Measurements from ENCODE around the gene EEF2K. TPM values are rescaled to one million over a fixed set of nuclear protein-coding genes. Genes with fewer than 3 reads are reported as not detected.
"Not testable (repeated sequence)": the region's sequence is repeated elsewhere in the genome, so short reads cannot be mapped to it uniquely, and the experiment has no call there.

EEF2K gene
- polyA plus RNA-seq, 4 donors, result 2.4 to 23.5 (median 5.8) TPM

DNA sequence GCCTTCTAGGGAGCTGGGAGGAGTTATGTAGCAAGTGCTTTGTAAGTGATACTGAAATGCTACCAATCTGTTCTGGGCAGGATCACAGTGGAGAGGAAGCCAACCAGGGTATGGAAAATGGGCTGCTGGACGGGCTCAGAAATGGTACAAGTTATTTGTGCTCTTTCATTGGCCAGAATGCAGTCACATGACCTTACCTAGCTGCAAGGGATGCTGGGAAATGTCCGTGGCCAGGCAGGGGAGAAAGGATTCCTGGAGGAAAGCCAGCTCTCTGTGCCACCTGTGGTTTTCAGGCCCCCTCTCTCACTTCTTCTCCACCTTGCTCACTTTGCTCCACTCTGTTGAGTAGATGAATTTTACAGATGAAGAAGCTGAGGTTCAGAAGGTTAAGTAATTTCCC lies 4.8 kb downstream of the EEF2K start:
- no peak overlapping the region for H3K4me3 ChIP-seq (ENCODE audit: low read depth in 1 of 3, low read length in 3 of 3)
- no peak overlapping the region for H3K27ac ChIP-seq (ENCODE audit: low read depth in 1 of 3, low read length in 2 of 3)
- no peak for DNase-seq
- no peaks in the 10 kb centered on the region for H3K9me3 ChIP-seq (ENCODE audit: control insufficient read depth in 2 of 2, insufficient read depth in 1 of 2, low read depth in 1 of 2, low read length in 1 of 2)
- H3K4me1 ChIP-seq (ENCODE audit: control insufficient read depth in 3 of 3, insufficient read depth in 2 of 3, low read depth in 1 of 3, low read length in 2 of 3), result peaks cover 0 to 5% (median 0%) of the 10 kb centered on the region in 3 donors
- no peaks in the 10 kb centered on the region for H3K27me3 ChIP-seq (ENCODE audit: control insufficient read depth in 3 of 3, insufficient read depth in 3 of 3, low read length in 3 of 3)
- peaks cover 0 to 50% (median 0%) of the 10 kb centered on the region in 3 donors for H3K36me3 ChIP-seq (ENCODE audit: control insufficient read depth in 3 of 3, insufficient read depth in 2 of 3, low read depth in 1 of 3, low read length in 3 of 3)
- 79 to 91% (median 81%) methylated on average over 2 of the region's 2 CpGs for WGBS, 3 donors
- FAIRE-seq, result no peak

DNA sequence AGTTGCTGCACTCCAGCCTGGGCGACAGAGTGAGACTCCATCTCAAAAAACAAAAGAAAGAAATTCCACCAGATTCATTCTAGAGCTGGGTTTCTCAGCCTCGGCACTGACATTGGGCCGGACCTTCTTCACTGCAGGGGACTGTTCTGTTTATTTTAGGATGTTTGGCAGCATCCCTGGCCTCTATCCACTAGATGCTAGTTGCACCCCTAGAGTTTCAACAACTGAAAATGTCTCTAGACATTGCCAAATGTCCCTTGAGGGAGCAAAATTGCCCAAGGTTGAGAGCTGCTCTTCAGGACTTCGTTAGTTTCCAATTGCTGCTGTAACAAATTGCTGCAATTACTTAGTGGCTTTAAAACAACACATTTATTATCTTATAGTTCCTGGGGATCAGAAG lies 7.2 kb downstream of the EEF2K start:
- FAIRE-seq (no peak), DNase-seq (no peak)
- 86 to 88% (median 86%) methylated on average over 4 of the region's 4 CpGs for WGBS, 3 donors
- H3K27ac ChIP-seq (ENCODE audit: low read depth in 1 of 3, low read length in 2 of 3), result no peak overlapping the region
- H3K4me3 ChIP-seq (ENCODE audit: low read depth in 1 of 3, low read length in 3 of 3), result no peak overlapping the region
- H3K36me3 ChIP-seq (ENCODE audit: control insufficient read depth in 3 of 3, insufficient read depth in 2 of 3, low read depth in 1 of 3, low read length in 3 of 3), result peaks cover 0 to 51% (median 0%) of the 10 kb centered on the region in 3 donors
- H3K4me1 ChIP-seq (ENCODE audit: control insufficient read depth in 3 of 3, insufficient read depth in 2 of 3, low read depth in 1 of 3, low read length in 2 of 3), result no peaks in the 10 kb centered on the region
- H3K27me3 ChIP-seq (ENCODE audit: control insufficient read depth in 3 of 3, insufficient read depth in 3 of 3, low read length in 3 of 3), result no peaks in the 10 kb centered on the region
- no peaks in the 10 kb centered on the region for H3K9me3 ChIP-seq (ENCODE audit: control insufficient read depth in 2 of 2, insufficient read depth in 1 of 2, low read depth in 1 of 2, low read length in 1 of 2)

- Histone ChIP-seq H3K9me3 (ENCODE audit: control insufficient read depth in 2 of 2, insufficient read depth in 1 of 2, low read depth in 1 of 2, low read length in 1 of 2) (no peaks in the 10 kb centered on the region), H3K27ac (ENCODE audit: low read depth in 1 of 3, low read length in 2 of 3) (no peak overlapping the region), H3K4me1 (ENCODE audit: control insufficient read depth in 3 of 3, insufficient read depth in 2 of 3, low read depth in 1 of 3, low read length in 2 of 3) (no peaks in the 10 kb centered on the region), H3K27me3 (ENCODE audit: control insufficient read depth in 3 of 3, insufficient read depth in 3 of 3, low read length in 3 of 3) (no peaks in the 10 kb centered on the region), H3K4me3 (ENCODE audit: low read depth in 1 of 3, low read length in 3 of 3) (no peak overlapping the region), H3K36me3 (ENCODE audit: control insufficient read depth in 3 of 3, insufficient read depth in 2 of 3, low read depth in 1 of 3, low read length in 3 of 3) (peaks cover 0 to 55% (median 0%) of the 10 kb centered on the region in 3 donors)
- FAIRE-seq (no peak), DNase-seq (no peak)
- 97 to 99% (median 98%) methylated on average over 3 of the region's 3 CpGs for WGBS, 3 donors
These were observed 7.7 kb downstream of the EEF2K start for GRCh38 chr16:22213801-22214200.

DNA sequence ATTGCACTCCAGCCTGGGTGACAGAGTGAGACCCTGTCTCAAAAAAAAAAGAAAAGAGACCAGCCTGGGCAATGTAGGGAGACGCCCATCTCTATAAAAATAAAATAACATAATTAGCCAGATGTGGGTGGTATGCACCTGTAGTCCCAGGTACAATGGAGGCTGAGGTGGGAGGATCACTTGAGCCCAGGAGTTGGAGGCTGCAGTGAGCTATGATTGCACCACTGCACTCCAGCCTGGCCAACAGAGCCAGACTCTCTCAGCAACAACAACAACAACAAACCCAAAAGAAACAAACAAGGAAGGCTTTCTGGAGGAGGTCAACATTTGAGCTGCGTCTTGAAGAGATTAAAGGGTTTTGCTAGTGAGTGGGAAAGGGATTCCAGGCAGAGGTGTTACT lies 8.3 kb downstream of the EEF2K start:
- no peak for FAIRE-seq
- H3K4me3 ChIP-seq (ENCODE audit: low read depth in 1 of 3, low read length in 3 of 3), result no peak overlapping the region

DNA sequence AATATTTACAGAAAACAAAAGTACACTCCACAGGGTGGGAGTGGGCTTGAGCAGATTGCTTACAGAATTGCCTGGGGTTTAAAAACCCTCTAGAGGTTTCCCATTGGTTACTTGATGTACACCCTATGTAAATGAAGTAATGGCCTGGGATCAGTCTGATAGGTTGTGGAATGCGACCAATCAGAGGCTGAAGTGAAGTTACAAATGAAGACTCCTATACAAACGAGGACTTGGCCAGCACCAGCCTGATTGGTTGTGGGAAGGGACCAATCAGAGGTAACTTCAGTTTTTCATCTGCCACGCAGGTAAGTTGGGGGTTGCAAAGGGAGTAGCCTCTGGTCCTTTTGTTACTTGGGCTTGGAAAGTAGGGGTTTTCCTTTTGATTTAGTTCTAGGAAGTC lies 8.8 kb downstream of the EEF2K start:
- no peak overlapping the region for H3K4me3 ChIP-seq (ENCODE audit: low read depth in 1 of 3, low read length in 3 of 3)
- no peak for DNase-seq
- H3K4me1 ChIP-seq (ENCODE audit: control insufficient read depth in 3 of 3, insufficient read depth in 2 of 3, low read depth in 1 of 3, low read length in 2 of 3), result no peaks in the 10 kb centered on the region
- no peak overlapping the region for H3K27ac ChIP-seq (ENCODE audit: low read depth in 1 of 3, low read length in 2 of 3)
- no peaks in the 10 kb centered on the region for H3K27me3 ChIP-seq (ENCODE audit: control insufficient read depth in 3 of 3, insufficient read depth in 3 of 3, low read length in 3 of 3)
- no peak for FAIRE-seq
- peaks cover 0 to 50% (median 0%) of the 10 kb centered on the region in 3 donors for H3K36me3 ChIP-seq (ENCODE audit: control insufficient read depth in 3 of 3, insufficient read depth in 2 of 3, low read depth in 1 of 3, low read length in 3 of 3)
- WGBS, 3 donors, result 81 to 87% (median 84%) methylated on average over 3 of the region's 3 CpGs
- peaks cover 0 to 3% of the 10 kb centered on the region in 2 donors for H3K9me3 ChIP-seq (ENCODE audit: control insufficient read depth in 2 of 2, insufficient read depth in 1 of 2, low read depth in 1 of 2, low read length in 1 of 2)

More for the DNA sequence above, 8.3 kb downstream of the EEF2K start:
- Histone ChIP-seq H3K27me3 (ENCODE audit: control insufficient read depth in 3 of 3, insufficient read depth in 3 of 3, low read length in 3 of 3) (no peaks in the 10 kb centered on the region), H3K27ac (ENCODE audit: low read depth in 1 of 3, low read length in 2 of 3) (no peak overlapping the region), H3K36me3 (ENCODE audit: control insufficient read depth in 3 of 3, insufficient read depth in 2 of 3, low read depth in 1 of 3, low read length in 3 of 3) (peaks cover 0 to 53% (median 0%) of the 10 kb centered on the region in 3 donors), H3K9me3 (ENCODE audit: control insufficient read depth in 2 of 2, insufficient read depth in 1 of 2, low read depth in 1 of 2, low read length in 1 of 2) (no peaks in the 10 kb centered on the region), H3K4me1 (ENCODE audit: control insufficient read depth in 3 of 3, insufficient read depth in 2 of 3, low read depth in 1 of 3, low read length in 2 of 3) (no peaks in the 10 kb centered on the region)
- WGBS, 3 donors, result 89 to 97% (median 91%) methylated on average over 2 of the region's 2 CpGs
- DNase-seq, result no peak

- Histone ChIP-seq H3K4me3 (ENCODE audit: low read depth in 1 of 3, low read length in 3 of 3) (no peak overlapping the region), H3K36me3 (ENCODE audit: control insufficient read depth in 3 of 3, insufficient read depth in 2 of 3, low read depth in 1 of 3, low read length in 3 of 3) (peaks cover 0 to 44% (median 0%) of the 10 kb centered on the region in 3 donors), H3K9me3 (ENCODE audit: control insufficient read depth in 2 of 2, insufficient read depth in 1 of 2, low read depth in 1 of 2, low read length in 1 of 2) (peaks cover 0 to 3% of the 10 kb centered on the region in 2 donors), H3K4me1 (ENCODE audit: control insufficient read depth in 3 of 3, insufficient read depth in 2 of 3, low read depth in 1 of 3, low read length in 2 of 3) (peaks cover 0 to 2% (median 0%) of the 10 kb centered on the region in 3 donors), H3K27me3 (ENCODE audit: control insufficient read depth in 3 of 3, insufficient read depth in 3 of 3, low read length in 3 of 3) (no peaks in the 10 kb centered on the region), H3K27ac (ENCODE audit: low read depth in 1 of 3, low read length in 2 of 3) (no peak overlapping the region)
- no peak for DNase-seq
- 73 to 77% (median 74%) methylated on average over 9 of the region's 9 CpGs for WGBS, 3 donors
- no peak for FAIRE-seq
These were observed 10.2 kb downstream of the EEF2K start for GRCh38 chr16:22216191-22216831.

DNA sequence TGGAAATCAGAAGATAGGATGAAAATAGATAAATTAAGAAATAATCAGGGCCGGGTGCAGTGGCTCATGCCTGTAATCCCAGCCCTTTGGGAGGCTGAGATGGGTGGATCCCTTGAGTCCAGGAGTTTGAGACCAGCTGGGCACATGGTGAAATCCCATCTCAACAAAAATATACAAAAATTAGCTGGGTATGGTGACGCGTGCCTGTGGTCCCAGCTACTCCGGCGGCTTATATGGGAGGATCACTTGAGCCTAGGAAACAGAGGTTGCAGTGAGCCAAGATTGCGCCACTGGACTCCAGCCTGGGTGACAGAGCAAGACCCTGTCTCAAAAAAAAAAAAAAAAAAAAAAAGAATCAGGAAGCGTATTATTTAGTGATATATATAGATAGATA lies 10.8 kb downstream of the EEF2K start:
- not testable (repeated sequence) for H3K9me3 ChIP-seq (ENCODE audit: control insufficient read depth in 2 of 2, insufficient read depth in 1 of 2, low read depth in 1 of 2, low read length in 1 of 2); DNase-seq; H3K27me3 ChIP-seq (ENCODE audit: control insufficient read depth in 3 of 3, insufficient read depth in 3 of 3, low read length in 3 of 3); H3K4me1 ChIP-seq (ENCODE audit: control insufficient read depth in 3 of 3, insufficient read depth in 2 of 3, low read depth in 1 of 3, low read length in 2 of 3); H3K27ac ChIP-seq (ENCODE audit: low read depth in 1 of 3, low read length in 2 of 3); FAIRE-seq; H3K4me3 ChIP-seq (ENCODE audit: low read depth in 1 of 3, low read length in 3 of 3)
- H3K36me3 ChIP-seq (ENCODE audit: control insufficient read depth in 3 of 3, insufficient read depth in 2 of 3, low read depth in 1 of 3, low read length in 3 of 3), result peaks cover 0 to 43% (median 0%) of the 10 kb centered on the region in 3 donors
- 93 to 97% (median 94%) methylated on average over 7 of the region's 7 CpGs for WGBS, 3 donors

GRCh38 chr16:22217890-22218730 lies 12.0 kb downstream of the EEF2K start:
- Histone ChIP-seq H3K36me3 (ENCODE audit: control insufficient read depth in 3 of 3, insufficient read depth in 2 of 3, low read depth in 1 of 3, low read length in 3 of 3) (peaks cover 0 to 39% (median 0%) of the 10 kb centered on the region in 3 donors), H3K4me3 (ENCODE audit: low read depth in 1 of 3, low read length in 3 of 3) (no peak overlapping the region), H3K27me3 (ENCODE audit: control insufficient read depth in 3 of 3, insufficient read depth in 3 of 3, low read length in 3 of 3) (no peaks in the 10 kb centered on the region), H3K9me3 (ENCODE audit: control insufficient read depth in 2 of 2, insufficient read depth in 1 of 2, low read depth in 1 of 2, low read length in 1 of 2) (peaks cover 0 to 3% of the 10 kb centered on the region in 2 donors), H3K27ac (ENCODE audit: low read depth in 1 of 3, low read length in 2 of 3) (no peak overlapping the region), H3K4me1 (ENCODE audit: control insufficient read depth in 3 of 3, insufficient read depth in 2 of 3, low read depth in 1 of 3, low read length in 2 of 3) (peaks cover 0 to 2% (median 0%) of the 10 kb centered on the region in 3 donors)
- FAIRE-seq (no peak), DNase-seq (peak in 1 of 2 donors; percentile 48)
- whole genome bisulfite sequencing, 3 donors, result 84 to 93% (median 91%) methylated on average over 18 of the region's 18 CpGs

Data from small intestine (tissue), 7 donors.